ENCODE data around the gene CLDND2. TPM values are rescaled to one million over a fixed set of nuclear protein-coding genes. Genes with fewer than 3 reads are reported as not detected.

Gene CLDND2
- total and polyA plus RNA-seq, 10 of the 15 experiments (the other 5 are each of a cell fraction or from before 2014, with no cell fraction given): 0.24 to 7.1 (median 1.8) TPM; not detected in 1

DNA sequence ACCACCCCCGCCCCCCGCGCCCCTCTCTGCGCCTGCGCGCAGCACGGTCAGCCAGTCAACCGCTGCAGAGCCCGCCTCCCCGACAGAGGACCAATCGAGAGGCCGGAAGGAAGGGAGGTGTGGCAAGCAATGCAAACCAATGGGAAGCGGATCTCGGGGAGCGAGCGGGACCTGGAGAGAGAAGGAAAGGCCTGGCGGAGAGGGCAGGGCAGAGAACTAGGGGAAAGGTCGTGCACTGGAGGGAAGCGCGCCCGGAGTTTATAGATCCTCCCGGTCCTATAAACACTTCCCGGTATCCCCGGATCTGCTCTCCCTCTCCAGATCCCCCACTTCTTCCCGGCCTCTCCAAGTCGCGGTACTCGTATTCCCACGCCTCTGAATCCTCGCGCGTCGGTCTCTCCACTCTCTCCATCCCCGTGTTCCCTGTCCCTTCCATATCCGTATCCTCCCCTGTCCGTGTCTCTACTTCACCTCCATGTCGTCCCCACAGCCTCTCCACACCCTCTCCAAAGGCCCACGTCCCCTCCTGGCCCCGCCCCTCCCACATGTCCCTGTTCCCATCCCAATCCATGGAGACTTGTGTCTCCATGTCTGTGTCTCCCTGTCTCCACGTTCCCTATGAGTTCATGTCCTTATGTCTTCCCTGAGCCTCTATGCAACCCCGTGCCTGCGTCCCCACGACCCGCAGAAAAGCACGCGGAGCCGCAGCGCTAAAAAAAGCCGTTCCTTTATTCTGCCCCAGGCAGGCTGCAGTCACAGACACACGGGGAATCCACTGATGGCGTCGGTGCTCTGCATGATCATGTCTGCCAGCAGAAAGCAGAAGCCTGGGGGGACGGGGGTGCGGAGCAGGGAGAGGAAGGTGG lies 2.2 kb downstream of the CLDND2 start (continued):
- TF ChIP-seq, protein P1, sequence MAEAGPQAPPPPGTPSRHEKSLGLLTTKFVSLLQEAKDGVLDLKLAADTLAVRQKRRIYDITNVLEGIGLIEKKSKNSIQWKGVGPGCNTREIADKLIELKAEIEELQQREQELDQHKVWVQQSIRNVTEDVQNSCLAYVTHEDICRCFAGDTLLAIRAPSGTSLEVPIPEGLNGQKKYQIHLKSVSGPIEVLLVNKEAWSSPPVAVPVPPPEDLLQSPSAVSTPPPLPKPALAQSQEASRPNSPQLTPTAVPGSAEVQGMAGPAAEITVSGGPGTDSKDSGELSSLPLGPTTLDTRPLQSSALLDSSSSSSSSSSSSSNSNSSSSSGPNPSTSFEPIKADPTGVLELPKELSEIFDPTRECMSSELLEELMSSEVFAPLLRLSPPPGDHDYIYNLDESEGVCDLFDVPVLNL (IDR thresholded peaks at IDR 0.05; ENCODE audit: low read depth, low read length): peak; percentile 57; the same call in 1 of the 2 replicates
- TF ChIP-seq IKZF2 (IDR thresholded peaks at IDR 0.05): peak; percentile 86 to 87
- 0 out of 2 replicates have a peak, but pooled peaks have one; percentile 38 for TF ChIP-seq RFX5 (IDR thresholded peaks at IDR 0.05; ENCODE audit: low read depth, low read length)
- TF ChIP-seq STAT1 (conservative IDR thresholded peaks at IDR 0.05): no peak
- TF ChIP-seq, protein P2, sequence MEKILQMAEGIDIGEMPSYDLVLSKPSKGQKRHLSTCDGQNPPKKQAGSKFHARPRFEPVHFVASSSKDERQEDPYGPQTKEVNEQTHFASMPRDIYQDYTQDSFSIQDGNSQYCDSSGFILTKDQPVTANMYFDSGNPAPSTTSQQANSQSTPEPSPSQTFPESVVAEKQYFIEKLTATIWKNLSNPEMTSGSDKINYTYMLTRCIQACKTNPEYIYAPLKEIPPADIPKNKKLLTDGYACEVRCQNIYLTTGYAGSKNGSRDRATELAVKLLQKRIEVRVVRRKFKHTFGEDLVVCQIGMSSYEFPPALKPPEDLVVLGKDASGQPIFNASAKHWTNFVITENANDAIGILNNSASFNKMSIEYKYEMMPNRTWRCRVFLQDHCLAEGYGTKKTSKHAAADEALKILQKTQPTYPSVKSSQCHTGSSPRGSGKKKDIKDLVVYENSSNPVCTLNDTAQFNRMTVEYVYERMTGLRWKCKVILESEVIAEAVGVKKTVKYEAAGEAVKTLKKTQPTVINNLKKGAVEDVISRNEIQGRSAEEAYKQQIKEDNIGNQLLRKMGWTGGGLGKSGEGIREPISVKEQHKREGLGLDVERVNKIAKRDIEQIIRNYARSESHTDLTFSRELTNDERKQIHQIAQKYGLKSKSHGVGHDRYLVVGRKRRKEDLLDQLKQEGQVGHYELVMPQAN (conservative IDR thresholded peaks at IDR 0.05): no peak; the same call in 1 of the 2 replicates
- TF ChIP-seq, protein P3, sequence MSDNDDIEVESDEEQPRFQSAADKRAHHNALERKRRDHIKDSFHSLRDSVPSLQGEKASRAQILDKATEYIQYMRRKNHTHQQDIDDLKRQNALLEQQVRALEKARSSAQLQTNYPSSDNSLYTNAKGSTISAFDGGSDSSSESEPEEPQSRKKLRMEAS (IDR thresholded peaks at IDR 0.05; ENCODE audit: low read depth, low read length): no peak
- TF ChIP-seq MEF2B (IDR thresholded peaks at IDR 0.05; ENCODE audit: partially characterized antibody, poor library complexity, severe bottlenecking): peak; percentile 27
- TF ChIP-seq IKZF1 (conservative IDR thresholded peaks at IDR 0.05): peak; percentile 89
- peak; percentile 74; the same call in 1 of the 2 replicates for TF ChIP-seq NBN (IDR thresholded peaks at IDR 0.05)
- TF ChIP-seq NRF1 (conservative IDR thresholded peaks at IDR 0.05; ENCODE audit: low read depth, low read length): peak; percentile 49; the same call in 1 of the 2 replicates
- TF ChIP-seq ASH2L (IDR thresholded peaks at IDR 0.05; ENCODE audit: borderline replicate concordance, low read depth): no peak
- TF ChIP-seq CREB1 (IDR thresholded peaks at IDR 0.05; ENCODE audit: low read depth): peak; percentile 55; the same call in 1 of the 2 replicates
- no peak for TF ChIP-seq WRNIP1 (IDR thresholded peaks at IDR 0.05; ENCODE audit: borderline replicate concordance, low read depth, low read length)
- TF ChIP-seq EZH2 (IDR thresholded peaks at IDR 0.05; ENCODE audit: borderline replicate concordance, control insufficient read depth, low read depth, low read length): no peak
- peak; percentile 72; the same call in 1 of the 2 replicates for TF ChIP-seq CHD2 (IDR thresholded peaks at IDR 0.05; ENCODE audit: borderline replicate concordance, low read depth, low read length)
- TF ChIP-seq TCF7 (IDR thresholded peaks at IDR 0.05; ENCODE audit: borderline replicate concordance): no peak
- no peak for TF ChIP-seq E4F1 (IDR thresholded peaks at IDR 0.05; ENCODE audit: borderline replicate concordance, partially characterized antibody)
- TF ChIP-seq KAT2A (conservative IDR thresholded peaks at IDR 0.05; ENCODE audit: control insufficient read depth, low read depth, low read length): no peak
- no peak for TF ChIP-seq CBX5 (IDR thresholded peaks at IDR 0.05; ENCODE audit: low read depth)
- TF ChIP-seq, protein P4, sequence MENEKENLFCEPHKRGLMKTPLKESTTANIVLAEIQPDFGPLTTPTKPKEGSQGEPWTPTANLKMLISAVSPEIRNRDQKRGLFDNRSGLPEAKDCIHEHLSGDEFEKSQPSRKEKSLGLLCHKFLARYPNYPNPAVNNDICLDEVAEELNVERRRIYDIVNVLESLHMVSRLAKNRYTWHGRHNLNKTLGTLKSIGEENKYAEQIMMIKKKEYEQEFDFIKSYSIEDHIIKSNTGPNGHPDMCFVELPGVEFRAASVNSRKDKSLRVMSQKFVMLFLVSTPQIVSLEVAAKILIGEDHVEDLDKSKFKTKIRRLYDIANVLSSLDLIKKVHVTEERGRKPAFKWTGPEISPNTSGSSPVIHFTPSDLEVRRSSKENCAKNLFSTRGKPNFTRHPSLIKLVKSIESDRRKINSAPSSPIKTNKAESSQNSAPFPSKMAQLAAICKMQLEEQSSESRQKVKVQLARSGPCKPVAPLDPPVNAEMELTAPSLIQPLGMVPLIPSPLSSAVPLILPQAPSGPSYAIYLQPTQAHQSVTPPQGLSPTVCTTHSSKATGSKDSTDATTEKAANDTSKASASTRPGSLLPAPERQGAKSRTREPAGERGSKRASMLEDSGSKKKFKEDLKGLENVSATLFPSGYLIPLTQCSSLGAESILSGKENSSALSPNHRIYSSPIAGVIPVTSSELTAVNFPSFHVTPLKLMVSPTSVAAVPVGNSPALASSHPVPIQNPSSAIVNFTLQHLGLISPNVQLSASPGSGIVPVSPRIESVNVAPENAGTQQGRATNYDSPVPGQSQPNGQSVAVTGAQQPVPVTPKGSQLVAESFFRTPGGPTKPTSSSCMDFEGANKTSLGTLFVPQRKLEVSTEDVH (IDR thresholded peaks at IDR 0.05; ENCODE audit: low read depth, partially characterized antibody): no peak
